Measurements from ENCODE around the gene ASB6.

DNA sequence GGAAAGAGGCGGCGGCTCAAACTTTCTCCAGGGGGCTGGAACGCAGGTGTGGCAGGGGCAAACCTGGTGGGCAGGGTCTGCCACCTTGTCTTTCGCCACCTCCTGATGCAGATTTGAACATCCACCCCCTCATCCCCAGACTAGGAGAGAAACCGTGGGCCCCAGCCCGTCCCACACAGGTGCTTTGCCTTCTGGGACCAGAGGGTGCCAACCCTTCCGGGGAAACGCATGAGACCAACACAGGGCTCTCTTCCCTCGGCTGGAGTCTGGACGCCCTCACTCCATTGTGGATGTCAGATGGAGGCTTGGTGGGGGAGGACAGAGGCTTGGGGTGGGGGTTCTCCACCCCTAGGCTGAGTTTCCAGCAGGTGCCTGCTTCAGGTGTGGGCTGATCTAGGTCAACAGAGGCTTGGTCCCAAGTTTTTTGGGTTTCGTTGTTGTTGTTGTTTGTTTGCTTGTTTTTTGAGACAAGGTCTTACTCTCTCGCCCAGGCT lies 30.6 kb downstream of the ASB6 start:
- TF ChIP-seq POLR2AphosphoS5 (IDR thresholded peaks at IDR 0.05; ENCODE audit: low read depth, low read length) = no peak
- TF ChIP-seq TAF1 (IDR thresholded peaks at IDR 0.05; ENCODE audit: borderline replicate concordance, insufficient read depth, low read length) = no peak
- TF ChIP-seq, protein P1, sequence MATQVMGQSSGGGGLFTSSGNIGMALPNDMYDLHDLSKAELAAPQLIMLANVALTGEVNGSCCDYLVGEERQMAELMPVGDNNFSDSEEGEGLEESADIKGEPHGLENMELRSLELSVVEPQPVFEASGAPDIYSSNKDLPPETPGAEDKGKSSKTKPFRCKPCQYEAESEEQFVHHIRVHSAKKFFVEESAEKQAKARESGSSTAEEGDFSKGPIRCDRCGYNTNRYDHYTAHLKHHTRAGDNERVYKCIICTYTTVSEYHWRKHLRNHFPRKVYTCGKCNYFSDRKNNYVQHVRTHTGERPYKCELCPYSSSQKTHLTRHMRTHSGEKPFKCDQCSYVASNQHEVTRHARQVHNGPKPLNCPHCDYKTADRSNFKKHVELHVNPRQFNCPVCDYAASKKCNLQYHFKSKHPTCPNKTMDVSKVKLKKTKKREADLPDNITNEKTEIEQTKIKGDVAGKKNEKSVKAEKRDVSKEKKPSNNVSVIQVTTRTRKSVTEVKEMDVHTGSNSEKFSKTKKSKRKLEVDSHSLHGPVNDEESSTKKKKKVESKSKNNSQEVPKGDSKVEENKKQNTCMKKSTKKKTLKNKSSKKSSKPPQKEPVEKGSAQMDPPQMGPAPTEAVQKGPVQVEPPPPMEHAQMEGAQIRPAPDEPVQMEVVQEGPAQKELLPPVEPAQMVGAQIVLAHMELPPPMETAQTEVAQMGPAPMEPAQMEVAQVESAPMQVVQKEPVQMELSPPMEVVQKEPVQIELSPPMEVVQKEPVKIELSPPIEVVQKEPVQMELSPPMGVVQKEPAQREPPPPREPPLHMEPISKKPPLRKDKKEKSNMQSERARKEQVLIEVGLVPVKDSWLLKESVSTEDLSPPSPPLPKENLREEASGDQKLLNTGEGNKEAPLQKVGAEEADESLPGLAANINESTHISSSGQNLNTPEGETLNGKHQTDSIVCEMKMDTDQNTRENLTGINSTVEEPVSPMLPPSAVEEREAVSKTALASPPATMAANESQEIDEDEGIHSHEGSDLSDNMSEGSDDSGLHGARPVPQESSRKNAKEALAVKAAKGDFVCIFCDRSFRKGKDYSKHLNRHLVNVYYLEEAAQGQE (IDR thresholded peaks at IDR 0.05; ENCODE audit: insufficient read depth in 1 of 2, low read depth in 2 of 2, low read length in 2 of 2) = no peak
- TF ChIP-seq SIN3A (IDR thresholded peaks at IDR 0.05; ENCODE audit: borderline replicate concordance, insufficient read depth, low read length) = no peak
- no peak for TF ChIP-seq FOXP2 (optimal IDR thresholded peaks at IDR 0.05; ENCODE audit: borderline replicate concordance, extremely low read depth, extremely low read length, insufficient read depth)
